Measurements from ENCODE around the gene MMP12.
"Not testable (repeated sequence)": the region's sequence is repeated elsewhere in the genome, so short reads cannot be mapped to it uniquely, and the experiment has no call there.

The MMP12 gene

GRCh38 chr11:102874852-102875251 is at the start of gene MMP12:
MMP12 (minus strand) TSS chr11:102874982; CDS start chr11:102874937, 45 bp downstream.
- no peak for DNase-seq

DNA sequence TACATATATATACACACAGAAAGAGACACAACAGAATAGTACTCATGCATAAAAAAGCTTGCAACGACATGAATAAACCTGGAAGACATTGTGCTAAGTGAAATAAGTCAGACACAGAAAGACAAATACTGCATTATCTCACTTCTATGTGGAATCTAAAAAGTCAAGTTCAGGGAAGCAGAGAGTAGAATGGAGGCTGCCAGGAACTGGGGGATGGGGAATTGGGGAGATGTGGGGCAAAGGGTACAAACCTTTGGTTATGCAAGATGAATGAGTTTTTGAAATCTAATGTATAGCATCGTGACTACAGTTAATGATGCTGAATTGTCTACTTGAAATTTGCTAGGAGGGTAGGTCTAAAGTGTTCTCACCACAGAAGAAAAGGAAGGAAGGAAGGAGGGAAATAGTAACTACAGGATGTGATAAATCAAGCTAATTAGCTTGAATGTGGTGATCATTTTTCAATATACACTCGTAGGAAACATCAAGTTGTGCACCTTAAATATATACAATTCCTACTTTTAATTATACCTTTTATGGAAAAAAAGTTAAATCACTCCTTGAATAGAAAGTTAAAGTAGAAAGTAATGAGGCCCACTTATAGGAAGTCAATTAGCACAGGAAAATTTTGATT is 46.9 kb upstream of the MMP12 start:
- DNase-seq = no peak

- no peak for DNase-seq
Measured at GRCh38 chr11:102920118-102920684, 45.4 kb upstream of the MMP12 start.

GRCh38 chr11:102915044-102915375 is 40.2 kb upstream of the MMP12 start:
- DNase-seq = no peak

GRCh38 chr11:102914238-102915043 is 39.7 kb upstream of the MMP12 start:
- no peak for DNase-seq

- no peak for DNase-seq
Measured at GRCh38 chr11:102912482-102912830, 37.7 kb upstream of the MMP12 start.

GRCh38 chr11:102911758-102912481 is 37.1 kb upstream of the MMP12 start:
- DNase-seq = no peak

DNA sequence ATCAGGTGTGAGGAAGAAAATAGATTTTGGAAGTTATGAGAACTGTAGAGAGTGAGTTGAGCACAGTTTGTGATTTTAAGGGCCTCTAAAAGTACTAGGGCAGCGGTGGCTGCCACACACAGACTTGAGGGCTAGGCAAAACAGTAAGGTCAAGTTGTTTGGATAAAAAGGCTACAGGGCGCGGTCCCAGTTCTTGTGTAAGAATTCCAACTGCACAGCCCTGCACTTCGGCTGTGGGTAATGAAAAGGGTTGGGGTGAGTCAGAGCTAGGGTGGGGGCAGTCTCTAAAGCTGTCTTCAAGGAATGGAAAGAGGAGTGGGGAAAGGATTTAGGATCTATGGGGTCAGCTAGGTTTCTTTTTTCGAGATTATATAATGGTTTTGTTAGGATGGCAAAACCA is 31.1 kb upstream of the MMP12 start:
- DNase-seq = not testable (repeated sequence)

DNA sequence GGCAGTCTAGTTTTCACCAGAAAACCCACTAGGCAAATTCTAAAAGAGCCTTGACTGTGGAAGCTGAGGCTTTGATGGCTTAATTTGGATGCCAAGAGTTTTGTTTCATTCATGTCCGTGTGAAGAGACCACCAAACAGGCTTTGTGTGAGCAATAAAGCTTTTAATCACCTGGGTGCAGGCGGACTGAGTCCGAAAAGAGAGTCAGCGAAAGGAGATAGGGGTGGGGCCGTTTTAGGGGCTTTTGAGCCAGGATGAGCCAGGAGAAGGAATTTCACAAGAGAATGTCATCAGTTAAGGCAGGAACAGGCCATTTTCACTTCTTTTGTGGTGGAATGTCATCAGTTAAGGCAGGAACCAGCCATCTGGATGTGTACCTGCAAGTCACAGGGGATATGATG is 29.1 kb upstream of the MMP12 start:
- DNase-seq = not testable (repeated sequence)

GRCh38 chr11:102900346-102900745 is 25.6 kb upstream of the MMP12 start:
- DNase-seq = no peak

DNA sequence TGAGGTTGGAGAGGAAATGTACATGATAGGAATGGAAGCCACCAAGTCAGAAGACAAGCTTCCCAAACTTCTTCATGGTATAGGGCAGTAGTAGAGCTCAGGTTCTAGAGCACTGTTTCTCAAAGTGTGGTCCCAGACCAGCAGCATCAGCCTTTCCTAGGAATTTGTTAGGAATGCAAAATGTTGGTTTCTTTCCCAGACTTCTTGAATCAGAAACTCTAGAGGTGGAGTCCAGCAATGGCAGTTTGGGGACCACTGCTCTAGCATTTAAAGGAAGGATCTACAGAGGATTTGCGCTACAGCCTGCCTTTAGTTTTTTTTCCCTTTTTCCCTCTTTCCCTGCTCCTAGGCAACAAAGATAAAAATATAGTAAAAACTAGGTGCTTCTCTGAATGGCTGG is 17.0 kb upstream of the MMP12 start:
- no peak for DNase-seq

- DNase-seq = no peak
Measured at GRCh38 chr11:102886999-102887398, 12.2 kb upstream of the MMP12 start.

DNA sequence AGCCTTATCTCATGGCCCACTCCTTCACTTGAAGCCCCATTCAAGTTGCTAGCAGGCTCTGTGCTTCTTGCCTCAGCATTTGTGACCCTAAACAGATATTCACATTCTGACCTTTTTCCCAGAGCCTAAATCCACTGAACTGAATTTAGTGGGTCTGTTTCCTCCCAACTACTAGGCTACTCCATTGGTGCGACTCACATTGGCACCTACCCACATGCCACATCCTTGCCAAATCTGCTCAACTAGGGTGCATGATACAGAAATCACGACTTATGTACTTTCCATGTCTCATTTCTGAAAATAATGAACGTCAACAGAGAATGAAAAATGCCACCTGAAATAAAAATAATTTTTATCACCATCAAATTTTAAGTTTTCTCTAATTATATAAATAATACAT is 8.4 kb upstream of the MMP12 start:
- no peak for DNase-seq

GRCh38 chr11:102882389-102883024 is 7.7 kb upstream of the MMP12 start:
- DNase-seq = no peak

DNA sequence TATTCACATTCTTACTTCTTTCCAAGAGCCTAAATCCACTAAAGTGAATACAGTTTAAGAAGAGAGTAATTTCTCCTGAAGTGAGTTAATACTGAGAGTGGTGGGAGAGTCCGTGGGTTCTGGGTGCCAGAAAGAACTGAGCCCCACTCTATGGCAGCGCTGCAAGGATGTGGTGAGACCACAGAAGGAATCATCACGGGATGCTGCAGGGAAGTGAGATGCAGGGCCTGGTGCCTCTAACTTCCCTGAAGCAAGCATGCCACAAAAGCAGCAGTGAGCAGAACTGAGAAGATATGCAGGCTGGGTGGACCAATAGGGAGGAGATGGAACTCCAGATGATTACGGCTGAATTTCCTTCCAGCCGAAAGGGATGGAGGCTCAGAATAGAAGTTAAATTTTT is 5.0 kb upstream of the MMP12 start:
- no peak for DNase-seq

GRCh38 chr11:102878595-102878994 is 3.8 kb upstream of the MMP12 start:
- DNase-seq = no peak

DNA sequence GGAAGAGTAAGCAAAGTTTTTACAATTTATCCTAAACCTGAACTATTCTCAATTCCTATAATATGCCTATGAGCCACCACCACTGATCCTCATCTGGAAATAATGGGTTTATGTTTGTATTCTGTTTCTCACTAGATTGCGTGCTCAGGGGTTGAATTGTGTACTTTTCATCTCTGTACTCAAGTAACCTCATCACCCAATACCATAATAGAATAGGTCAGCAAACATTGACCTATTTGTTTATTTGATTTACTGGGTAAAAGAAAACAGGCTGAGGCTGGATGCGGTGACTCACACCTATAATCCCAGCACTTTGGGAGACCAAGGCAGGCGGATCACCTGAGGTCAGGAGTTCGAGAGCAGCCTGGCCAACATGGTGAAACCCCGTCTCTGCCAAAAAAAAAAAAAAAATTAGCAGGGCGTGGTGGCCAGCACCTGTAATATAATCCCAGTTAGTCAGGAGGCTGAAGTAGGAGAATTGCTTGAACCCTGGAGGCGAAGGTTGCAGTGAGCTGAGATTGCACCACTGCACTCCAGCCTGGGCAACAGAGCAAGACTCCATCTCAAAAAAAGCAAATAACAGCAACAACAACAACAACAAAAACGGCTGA is 5.3 kb downstream of the MMP12 start:
- not testable (repeated sequence) for DNase-seq

DNA sequence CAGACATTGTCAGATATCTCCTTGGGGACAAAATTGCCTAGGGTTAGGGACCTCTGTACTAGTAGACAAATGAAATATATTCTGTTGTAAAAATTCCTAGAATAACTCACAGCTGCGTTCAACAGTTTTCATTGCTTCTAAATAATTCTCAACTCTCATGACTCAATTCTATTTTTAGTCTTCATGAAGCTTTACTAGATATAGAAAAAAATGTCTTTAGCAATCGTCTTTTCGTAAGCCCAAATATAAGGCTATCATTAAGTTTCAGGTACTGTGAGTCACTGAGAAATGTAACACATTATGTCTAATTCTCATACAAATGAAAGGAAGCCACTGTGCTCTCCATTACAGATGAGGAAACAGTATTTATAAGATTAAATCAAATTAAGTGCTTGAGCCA is 6.4 kb downstream of the MMP12 start:
- no peak for DNase-seq

GRCh38 chr11:102864724-102865123 is 10.1 kb downstream of the MMP12 start:
- DNase-seq = no peak

- DNase-seq = no peak
Measured at GRCh38 chr11:102853956-102854355, 20.8 kb downstream of the MMP12 start.

- DNase-seq = no peak
Measured at GRCh38 chr11:102853055-102853454, 21.7 kb downstream of the MMP12 start.

DNA sequence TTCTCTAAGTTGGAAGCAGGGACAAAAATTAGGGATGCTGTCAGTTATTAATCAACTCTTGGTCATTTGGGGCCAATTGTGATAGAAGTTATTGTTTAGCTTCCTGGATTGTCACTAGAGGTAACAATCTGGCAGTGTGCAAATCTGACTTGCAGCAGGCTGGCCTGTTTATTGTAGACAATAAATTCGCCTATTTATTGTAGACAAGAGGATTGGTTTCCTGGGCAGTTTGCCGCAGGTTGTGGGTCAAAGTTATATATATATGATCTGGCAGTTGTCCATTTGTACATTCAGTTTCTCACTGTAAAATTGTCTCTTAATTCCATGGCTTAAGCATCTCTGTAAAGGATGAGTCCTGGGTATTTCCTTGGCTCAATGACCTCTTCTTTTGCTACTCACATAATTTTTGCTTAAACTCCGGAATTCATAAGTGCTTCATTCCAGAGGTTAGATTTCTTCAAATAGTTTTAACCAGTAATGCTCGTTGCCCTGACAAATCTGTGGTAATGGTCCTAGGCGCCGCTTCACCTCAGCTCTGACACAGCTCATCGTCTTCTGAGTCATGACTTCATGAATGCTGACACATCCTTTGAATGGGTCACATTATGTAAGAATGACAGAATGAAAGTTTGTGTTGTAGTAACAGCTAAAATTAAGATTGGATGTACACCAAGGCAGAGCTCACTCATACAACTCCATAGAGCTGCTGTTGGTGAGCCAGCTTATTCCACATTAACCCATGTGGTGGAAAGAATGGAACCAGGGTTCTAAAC is 23.6 kb downstream of the MMP12 start:
- DNase-seq = no peak
